Measurements from ENCODE around the gene DHODH. TPM values are rescaled to one million over a fixed set of nuclear protein-coding genes. Genes with fewer than 3 reads are reported as not detected.

DHODH gene
- total and polyA plus RNA-seq, 2 of the 13 experiments (the other 11 are each of a cell fraction or from before 2014, with no cell fraction given), result 10.7 to 16.4 TPM

- TF ChIP-seq THRA (CRISPR knock-in tag; IDR thresholded peaks at IDR 0.05; ENCODE audit: borderline replicate concordance) (peak; percentile 40; the same call in 1 of the 2 replicates), ZMYM3 (CRISPR knock-in tag; IDR thresholded peaks at IDR 0.05) (peak; percentile 61; the same call in 1 of the 2 replicates), HOXA5 (CRISPR knock-in tag; IDR thresholded peaks at IDR 0.05) (0 out of 2 replicates have a peak, but pooled peaks have one; percentile 38), LCORL (IDR thresholded peaks at IDR 0.05) (no peak), LCORL (CRISPR knock-in tag; IDR thresholded peaks at IDR 0.05) (no peak; the same call in 1 of the 2 replicates), ZNF788 (CRISPR knock-in tag; IDR thresholded peaks at IDR 0.05; ENCODE audit: borderline replicate concordance) (0 out of 2 replicates have a peak, but pooled peaks have one; percentile 18), ZNF205 (CRISPR knock-in tag; IDR thresholded peaks at IDR 0.05) (no peak), TBX2 (CRISPR knock-in tag; IDR thresholded peaks at IDR 0.05; ENCODE audit: borderline replicate concordance) (peak; percentile 57; the same call in 1 of the 2 replicates), ZBTB37 (CRISPR knock-in tag; IDR thresholded peaks at IDR 0.05) (no peak), ZNF598 (CRISPR knock-in tag; IDR thresholded peaks at IDR 0.05; ENCODE audit: borderline replicate concordance) (0 out of 2 replicates have a peak, but pooled peaks have one; percentile 7), ZNF382 (CRISPR knock-in tag; IDR thresholded peaks at IDR 0.05; ENCODE audit: borderline replicate concordance) (no peak), GABPB1 (CRISPR knock-in tag; IDR thresholded peaks at IDR 0.05) (peak; percentile 33; the same call in 1 of the 2 replicates), CHD4 (IDR thresholded peaks at IDR 0.05; ENCODE audit: borderline replicate concordance, low read length) (no peak), ZNF224 (CRISPR knock-in tag; IDR thresholded peaks at IDR 0.05) (no peak), MTERF4 (CRISPR knock-in tag; IDR thresholded peaks at IDR 0.05) (0 out of 2 replicates have a peak, but pooled peaks have one; percentile 24), ZFP36L2 (CRISPR knock-in tag; IDR thresholded peaks at IDR 0.05) (no peak), IRF2 (CRISPR knock-in tag; IDR thresholded peaks at IDR 0.05) (0 out of 2 replicates have a peak, but pooled peaks have one; percentile 37), MED1 (CRISPR knock-in tag; IDR thresholded peaks at IDR 0.05) (peak; percentile 54; the same call in 1 of the 2 replicates), ZC3H4 (CRISPR knock-in tag; IDR thresholded peaks at IDR 0.05; ENCODE audit: borderline replicate concordance) (no peak), RELA (CRISPR knock-in tag; IDR thresholded peaks at IDR 0.05) (no peak), CEBPB (IDR thresholded peaks at IDR 0.05; ENCODE audit: borderline replicate concordance, low read depth, low read length) (peak; percentile 35; the same call in 1 of the 2 replicates), ZNF720 (CRISPR knock-in tag; IDR thresholded peaks at IDR 0.05) (no peak), MIXL1 (CRISPR knock-in tag; IDR thresholded peaks at IDR 0.05) (peak; percentile 60; the same call in 1 of the 2 replicates), ZKSCAN8 (CRISPR knock-in tag; IDR thresholded peaks at IDR 0.05; ENCODE audit: borderline replicate concordance) (no peak), ZNF629 (CRISPR knock-in tag; conservative IDR thresholded peaks at IDR 0.05) (0 out of 2 replicates have a peak, but pooled peaks have one; percentile 11), CHD2 (IDR thresholded peaks at IDR 0.05; ENCODE audit: low read depth, low read length) (no peak), FOXC1 (CRISPR knock-in tag; IDR thresholded peaks at IDR 0.05; ENCODE audit: borderline replicate concordance) (no peak; the same call in 1 of the 2 replicates), MIER3 (CRISPR knock-in tag; IDR thresholded peaks at IDR 0.05; ENCODE audit: borderline replicate concordance) (no peak; the same call in 1 of the 2 replicates), ZBTB20 (CRISPR knock-in tag; IDR thresholded peaks at IDR 0.05; ENCODE audit: borderline replicate concordance, low read depth) (peak; percentile 23; the same call in 1 of the 2 replicates)
Observed at GRCh38 chr16:72042157-72042660, 33.7 kb downstream of the DHODH start (continued).
